Transverse colon (tissue), 3 donors: ENCODE results near the gene SLAMF8.

Experiments used
- EP300 ChIP-seq: sonication (generic); formaldehyde crosslinking; IDR thresholded peaks from one replicate; pipeline ENCODE4 v1.6.1; 2017; ENCODE audit warnings: antibody characterized with exemption, low read depth
- POLR2A ChIP-seq: fragments of 450-650 bp; IDR thresholded peaks from one replicate; pipeline ENCODE4 v1.6.1; 2016; ENCODE audit warnings: antibody characterized with exemption, mild to moderate bottlenecking, moderate library complexity
- TF ChIP-seq, protein P1 (sequence below), 5 experiments: fragments of 200-600 bp in 3 of 5; fragments of 450-650 bp in 2 of 5; sonication (generic) in 3 of 5; IDR thresholded peaks; 1 replicate in 2 of 5; 2 replicates in 3 of 5; pipeline ENCODE4 v1.5.1; 2016 to 2017; ENCODE audit warnings: antibody characterized with exemption in 5 of 5, inconsistent platforms in 3 of 5, mild to moderate bottlenecking in 2 of 5, moderate library complexity in 1 of 5

- no peak for TF ChIP-seq POLR2A
- TF ChIP-seq, protein P1, sequence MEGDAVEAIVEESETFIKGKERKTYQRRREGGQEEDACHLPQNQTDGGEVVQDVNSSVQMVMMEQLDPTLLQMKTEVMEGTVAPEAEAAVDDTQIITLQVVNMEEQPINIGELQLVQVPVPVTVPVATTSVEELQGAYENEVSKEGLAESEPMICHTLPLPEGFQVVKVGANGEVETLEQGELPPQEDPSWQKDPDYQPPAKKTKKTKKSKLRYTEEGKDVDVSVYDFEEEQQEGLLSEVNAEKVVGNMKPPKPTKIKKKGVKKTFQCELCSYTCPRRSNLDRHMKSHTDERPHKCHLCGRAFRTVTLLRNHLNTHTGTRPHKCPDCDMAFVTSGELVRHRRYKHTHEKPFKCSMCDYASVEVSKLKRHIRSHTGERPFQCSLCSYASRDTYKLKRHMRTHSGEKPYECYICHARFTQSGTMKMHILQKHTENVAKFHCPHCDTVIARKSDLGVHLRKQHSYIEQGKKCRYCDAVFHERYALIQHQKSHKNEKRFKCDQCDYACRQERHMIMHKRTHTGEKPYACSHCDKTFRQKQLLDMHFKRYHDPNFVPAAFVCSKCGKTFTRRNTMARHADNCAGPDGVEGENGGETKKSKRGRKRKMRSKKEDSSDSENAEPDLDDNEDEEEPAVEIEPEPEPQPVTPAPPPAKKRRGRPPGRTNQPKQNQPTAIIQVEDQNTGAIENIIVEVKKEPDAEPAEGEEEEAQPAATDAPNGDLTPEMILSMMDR (IDR thresholded peaks at IDR 0.05) = no peak
- no peak for TF ChIP-seq EP300
Observed at GRCh38 chr1:159879977-159880376, 53.3 kb downstream of the SLAMF8 start.
